Measurements from ENCODE around the gene TTC28.
"Not testable (repeated sequence)": the region's sequence is repeated elsewhere in the genome, so short reads cannot be mapped to it uniquely, and the experiment has no call there.

TTC28 gene

DNA sequence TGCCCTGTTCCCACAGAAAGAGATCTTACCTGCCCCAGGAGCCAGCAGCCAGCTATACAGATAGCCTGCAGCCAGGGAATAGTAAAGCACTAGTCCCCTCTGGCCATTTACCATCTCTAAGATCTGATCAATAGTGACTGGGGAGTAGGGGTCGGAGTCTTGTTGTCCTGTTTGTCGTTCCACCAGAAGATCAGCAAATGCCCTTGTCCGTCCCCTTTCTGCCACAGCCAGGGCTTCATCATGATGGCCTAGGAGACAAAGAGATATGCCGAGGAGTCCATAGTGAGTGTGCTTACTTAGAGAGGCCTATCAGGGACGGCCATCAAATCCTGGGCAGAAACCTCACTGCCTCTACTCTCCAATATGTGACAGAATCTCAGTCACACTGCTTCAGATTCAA, 583.5 kb downstream of the TTC28 start:
- no peak for DNase-seq (ENCODE audit: low read depth)

DNA sequence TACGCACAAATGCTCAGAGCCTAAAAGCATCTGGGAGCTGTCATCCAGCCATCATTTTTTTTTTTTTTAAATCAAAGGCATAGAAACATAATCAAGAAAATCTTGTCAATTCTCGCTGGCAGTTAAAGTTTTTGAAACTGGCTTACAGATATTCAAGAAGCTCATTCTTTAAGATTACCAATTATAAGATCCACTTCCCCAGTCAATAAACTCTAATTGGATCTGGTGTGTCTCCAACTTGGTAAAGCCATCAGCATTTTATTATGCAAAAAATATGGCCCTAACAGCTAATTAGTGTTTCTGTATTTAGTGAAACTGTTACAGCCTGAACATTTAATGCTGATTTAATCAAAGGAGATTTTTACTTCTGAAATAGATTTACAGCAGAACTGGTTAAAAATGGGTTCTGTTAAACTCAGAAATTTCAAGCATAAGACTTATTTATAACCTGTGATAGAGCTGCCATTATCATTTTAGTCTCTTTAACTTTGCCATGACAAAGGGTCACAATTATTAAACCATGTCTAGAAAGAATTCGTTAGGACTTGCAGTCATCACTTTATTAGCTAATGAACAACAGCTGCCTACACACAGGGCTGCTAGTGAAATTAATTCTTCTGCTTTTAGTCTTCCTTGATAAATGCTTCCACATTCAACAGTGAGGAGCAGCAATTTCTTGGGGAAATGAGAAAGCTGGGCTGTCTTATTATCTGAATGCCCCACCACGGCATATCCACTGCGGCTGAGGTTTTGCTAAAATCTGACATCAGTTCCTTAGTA, 584.1 kb downstream of the TTC28 start:
- DNase-seq (ENCODE audit: low read depth), result no peak

DNA sequence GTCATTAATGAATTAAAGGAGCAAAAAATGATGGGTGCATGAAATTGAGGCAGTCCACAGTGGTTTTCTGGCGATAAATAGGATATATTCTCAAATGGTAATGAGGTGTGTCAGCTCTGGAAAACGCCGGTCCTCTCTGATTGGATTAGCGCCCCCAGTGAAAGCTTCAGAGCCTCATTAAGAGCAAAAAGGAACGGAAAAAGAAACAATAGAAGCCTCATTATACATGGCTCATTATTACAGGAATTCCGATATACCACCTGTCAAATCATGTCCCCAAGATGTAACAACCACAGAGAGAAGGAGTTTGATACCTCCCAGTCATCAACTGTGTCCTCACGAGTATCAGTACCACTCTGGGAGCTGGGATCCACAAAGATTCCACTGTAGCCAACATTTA, 584.9 kb downstream of the TTC28 start:
- DNase-seq (ENCODE audit: low read depth), result no peak

DNA sequence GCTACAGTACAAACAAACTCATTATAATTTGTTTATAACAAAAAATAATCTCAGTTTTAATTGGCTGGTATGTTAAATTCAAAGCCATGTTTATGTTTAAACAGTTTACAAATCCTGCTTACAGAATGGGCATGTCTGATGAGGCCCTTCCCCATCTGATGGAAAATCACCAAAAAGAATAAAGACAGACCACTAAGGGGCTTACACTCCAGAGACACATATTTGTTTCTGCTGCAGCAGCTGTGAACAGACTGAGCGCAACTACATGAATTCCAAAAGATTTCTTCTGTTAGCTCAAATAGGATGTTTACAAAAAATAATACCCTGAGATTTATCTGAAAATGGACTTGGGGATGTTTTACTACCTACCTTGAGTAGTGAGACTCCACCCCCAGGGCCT, 585.9 kb downstream of the TTC28 start:
- no peak for DNase-seq (ENCODE audit: low read depth)

DNA sequence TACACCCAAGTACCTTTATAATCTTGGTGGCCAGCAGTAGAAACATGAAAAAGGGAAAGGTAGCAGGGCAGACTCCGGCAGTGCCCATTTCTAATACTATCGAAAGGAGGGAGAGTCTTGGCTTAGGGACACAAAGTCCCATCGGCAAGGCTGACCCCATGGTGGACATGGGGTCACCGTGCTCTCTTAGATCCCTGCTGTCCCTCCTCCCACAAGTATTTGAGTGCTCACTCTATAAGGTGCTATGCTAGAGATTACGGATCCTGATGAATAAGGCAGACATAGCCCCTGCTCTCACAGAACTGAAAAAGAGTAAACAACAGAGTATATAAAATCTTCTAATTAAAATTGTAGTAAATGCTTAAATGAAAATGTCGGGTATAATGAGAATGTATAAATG, 588.2 kb downstream of the TTC28 start:
- DNase-seq (ENCODE audit: low read depth), result no peak

DNA sequence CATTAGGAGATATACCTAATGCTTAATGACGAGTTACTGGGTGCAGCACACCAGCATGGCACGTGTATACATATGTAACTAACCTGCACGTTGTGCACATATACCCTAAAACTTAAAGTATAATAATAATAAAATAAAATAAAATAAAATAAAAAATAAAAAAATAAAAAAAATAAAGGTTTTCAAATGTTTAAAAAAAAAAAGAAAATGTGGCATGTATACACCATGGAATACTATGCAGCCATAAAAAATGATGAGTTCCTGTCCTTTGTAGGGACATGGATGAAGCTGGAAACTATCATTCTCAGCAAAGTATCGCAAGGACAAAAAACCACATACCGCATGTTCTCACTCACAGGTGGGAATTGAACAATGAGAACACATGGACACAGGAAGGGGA, 590.1 kb downstream of the TTC28 start:
- DNase-seq (ENCODE audit: low read depth), result not testable (repeated sequence)

DNA sequence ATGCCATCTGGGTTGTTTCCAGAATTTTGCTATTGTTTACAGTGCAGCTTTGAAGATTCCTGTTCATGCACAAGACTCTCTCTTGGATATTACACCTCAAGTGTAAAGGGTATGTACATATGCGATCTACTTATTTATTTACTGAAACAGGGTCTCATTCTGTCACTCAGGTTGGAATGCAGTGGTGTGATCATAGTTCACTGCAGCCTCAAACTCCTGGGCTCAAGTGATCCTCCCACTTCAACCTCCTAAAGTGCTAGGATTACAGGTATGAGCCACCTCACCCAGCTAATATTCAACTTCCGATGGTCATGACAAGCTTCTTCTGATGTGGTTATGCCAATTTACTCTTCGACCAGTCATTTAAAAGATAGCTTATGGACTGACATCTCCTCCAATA, 602.5 kb downstream of the TTC28 start:
- no peak for DNase-seq (ENCODE audit: low read depth)

DNA sequence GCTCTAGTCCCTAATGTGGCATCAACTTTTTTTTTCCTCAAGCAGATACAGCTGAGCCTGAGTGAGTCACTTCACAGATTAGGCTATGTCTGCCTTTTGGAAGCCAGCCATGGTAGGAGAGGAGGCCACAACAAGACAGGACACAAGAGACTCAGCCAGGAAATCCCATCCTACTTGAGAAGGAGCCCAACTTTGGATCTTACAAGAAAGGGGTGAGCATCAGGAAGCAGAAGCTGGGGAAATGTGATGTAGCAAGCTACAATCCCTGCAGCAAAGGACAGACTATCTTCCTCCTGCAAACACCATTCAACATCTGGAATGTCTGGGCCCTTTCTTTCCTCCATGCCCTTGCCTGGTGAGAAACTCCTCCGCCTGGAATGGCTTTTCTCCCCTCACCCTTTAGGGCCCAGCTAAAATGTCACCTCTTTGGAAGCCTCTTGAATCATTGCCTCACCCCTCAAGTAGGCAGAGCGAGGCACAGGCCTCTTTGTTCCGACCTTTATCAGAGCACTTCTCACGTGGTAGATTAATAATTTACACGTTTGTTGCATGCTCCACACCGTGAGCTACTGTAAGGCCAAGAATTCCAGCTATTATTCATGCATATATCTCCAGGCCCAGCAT, 604.2 kb downstream of the TTC28 start:
- no peak for DNase-seq (ENCODE audit: low read depth)

DNA sequence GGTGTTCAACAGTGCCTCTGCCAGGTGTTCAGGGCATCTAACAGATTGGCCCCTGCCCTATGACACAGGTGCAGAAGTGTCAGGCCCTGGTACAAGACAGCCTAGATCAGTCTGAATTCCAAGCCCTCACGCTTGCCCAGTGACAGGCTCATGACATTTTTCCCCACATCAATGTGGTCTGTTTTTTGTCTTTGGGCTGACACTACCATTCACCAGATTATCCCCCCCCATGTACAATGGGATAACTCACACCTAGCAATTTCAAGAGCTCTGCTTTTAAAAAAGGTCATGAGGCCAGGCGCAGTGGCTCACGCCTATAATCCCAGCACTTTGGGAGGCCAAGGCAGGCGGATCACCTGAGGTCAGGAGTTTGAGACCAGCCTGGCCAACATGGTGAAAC, 605.1 kb downstream of the TTC28 start:
- DNase-seq (ENCODE audit: low read depth), result no peak

DNA sequence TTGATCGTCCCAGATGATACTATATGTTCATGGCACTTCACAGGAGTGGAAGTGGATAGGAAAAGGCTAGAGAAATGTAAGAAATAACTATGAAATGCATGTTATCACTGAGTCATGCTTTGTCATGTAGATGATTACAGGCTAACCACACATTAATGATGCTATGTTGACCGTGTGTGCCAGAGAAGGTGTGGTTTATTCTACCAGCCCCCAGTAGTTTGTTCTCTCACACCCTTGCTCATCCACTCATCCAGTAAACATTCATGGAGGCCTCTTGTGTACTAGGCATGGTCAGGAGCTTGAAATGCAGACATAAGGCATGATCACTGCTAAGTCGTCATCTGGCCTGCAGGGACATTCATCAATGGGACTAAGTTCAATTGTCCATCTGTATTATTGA, 607.6 kb downstream of the TTC28 start:
- DNase-seq (ENCODE audit: low read depth), result no peak

DNA sequence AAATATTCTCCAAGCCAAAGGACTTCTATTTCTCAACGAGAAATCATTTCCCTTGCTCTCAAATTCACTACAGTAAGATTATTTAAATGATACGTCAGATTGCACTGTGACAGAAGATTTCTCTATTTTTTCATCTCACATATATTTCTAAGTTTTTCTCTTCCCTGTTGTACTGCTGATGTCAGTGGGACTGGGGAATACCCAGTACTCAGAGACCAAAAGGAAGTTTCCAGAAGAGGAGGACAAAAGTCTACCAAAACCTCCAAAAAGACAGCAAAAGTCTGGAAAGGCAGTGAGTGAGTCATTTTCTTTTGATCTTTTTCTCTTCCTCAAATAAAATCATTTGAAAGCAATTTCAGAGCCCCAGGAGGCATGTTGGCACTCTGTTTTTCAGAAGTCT, 610.8 kb downstream of the TTC28 start:
- DNase-seq (ENCODE audit: low read depth), result no peak

DNA sequence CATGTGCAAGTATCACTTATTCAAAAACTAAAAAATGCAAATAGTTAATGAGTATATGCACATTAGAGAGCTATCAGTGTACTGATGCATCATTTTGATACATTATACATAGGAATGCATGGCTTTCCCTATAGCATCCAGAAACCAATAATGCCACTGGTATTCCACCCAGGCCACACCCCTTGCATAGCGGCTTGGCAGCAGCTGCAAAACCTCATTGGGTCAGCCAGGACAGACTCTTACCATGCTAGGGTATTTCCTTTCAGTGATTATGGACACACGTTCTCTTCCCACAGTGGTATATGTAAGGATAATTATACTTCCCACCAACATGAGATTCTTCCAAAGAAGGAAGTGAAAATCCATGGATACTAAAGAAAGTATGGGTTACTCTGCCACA, 614.7 kb downstream of the TTC28 start:
- no peak for DNase-seq (ENCODE audit: low read depth)

DNA sequence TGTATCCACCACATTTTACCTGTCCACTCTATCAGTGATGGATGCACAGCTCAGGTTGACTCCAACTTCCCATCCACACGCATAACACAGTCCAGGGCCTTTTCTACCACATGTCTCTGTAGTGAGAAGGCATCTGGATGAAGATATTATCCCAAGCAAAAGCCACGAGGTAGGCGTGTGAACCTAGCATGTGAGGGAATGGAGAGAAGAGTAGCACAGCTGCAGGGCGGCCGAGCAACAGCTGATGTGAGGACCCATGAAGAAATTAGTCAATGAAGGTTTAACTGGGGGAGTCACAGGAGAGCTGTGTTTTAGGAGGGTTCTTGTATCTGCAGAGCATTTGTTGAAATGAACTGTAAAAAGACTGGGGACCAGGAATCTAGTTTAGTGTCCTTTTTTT, 616.0 kb downstream of the TTC28 start:
- DNase-seq (ENCODE audit: low read depth), result no peak

DNA sequence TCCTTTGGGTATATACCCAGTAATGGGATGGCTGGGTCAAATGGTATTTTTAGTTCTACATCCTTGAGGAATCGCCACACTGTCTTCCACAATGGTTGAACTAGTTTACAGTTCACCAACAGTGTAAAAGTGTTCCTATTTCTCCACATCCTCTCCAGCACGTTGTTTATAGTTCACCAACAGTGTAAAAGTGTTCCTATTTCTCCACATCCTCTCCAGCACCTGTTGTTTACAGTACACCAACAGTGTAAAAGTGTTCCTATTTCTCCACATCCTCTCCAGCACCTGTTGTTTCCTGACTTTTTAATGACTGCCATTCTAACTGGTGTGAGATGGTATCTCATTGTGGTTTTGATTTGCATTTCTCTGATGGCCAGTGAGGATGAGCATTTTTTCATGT, 619.0 kb downstream of the TTC28 start:
- not testable (repeated sequence) for DNase-seq (ENCODE audit: low read depth)

DNA sequence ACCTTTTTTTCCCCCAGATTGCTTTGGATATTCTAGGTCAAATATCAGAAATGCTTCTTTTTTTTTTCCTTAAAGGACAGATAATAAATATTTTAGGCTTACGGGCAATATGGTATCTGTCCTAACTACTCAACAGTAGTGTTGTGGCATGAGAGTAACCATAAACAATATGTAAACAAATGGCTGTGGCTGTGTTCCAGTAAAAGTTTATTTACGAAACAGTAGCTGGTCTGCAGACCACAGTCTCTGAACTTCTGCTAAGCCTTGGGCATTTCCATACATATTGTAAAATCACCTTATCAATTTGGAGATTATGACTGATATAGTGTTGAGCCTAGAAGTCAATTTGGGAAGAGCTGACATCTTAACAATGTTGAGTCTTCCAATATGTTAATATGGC, 621.6 kb downstream of the TTC28 start:
- DNase-seq (ENCODE audit: low read depth), result no peak

DNA sequence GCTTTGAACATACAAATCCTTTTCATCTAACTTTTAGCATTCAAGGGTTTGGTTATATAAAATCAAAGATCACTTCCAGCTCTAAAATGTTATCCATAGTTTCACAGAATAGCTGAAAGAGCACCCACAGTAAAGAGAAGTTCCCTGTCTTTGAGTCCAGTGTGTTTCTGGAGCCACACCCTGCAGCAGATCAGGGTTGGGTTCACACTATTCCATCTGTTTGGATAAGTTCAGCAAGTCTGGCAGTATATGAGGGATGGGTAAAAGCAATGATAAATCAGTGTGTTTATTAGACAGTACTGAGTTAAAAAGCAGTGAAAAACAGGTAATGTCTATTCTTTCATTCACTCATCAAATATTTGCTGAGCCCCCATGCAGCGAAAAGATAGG, 624.8 kb downstream of the TTC28 start:
- no peak for DNase-seq (ENCODE audit: low read depth)

DNA sequence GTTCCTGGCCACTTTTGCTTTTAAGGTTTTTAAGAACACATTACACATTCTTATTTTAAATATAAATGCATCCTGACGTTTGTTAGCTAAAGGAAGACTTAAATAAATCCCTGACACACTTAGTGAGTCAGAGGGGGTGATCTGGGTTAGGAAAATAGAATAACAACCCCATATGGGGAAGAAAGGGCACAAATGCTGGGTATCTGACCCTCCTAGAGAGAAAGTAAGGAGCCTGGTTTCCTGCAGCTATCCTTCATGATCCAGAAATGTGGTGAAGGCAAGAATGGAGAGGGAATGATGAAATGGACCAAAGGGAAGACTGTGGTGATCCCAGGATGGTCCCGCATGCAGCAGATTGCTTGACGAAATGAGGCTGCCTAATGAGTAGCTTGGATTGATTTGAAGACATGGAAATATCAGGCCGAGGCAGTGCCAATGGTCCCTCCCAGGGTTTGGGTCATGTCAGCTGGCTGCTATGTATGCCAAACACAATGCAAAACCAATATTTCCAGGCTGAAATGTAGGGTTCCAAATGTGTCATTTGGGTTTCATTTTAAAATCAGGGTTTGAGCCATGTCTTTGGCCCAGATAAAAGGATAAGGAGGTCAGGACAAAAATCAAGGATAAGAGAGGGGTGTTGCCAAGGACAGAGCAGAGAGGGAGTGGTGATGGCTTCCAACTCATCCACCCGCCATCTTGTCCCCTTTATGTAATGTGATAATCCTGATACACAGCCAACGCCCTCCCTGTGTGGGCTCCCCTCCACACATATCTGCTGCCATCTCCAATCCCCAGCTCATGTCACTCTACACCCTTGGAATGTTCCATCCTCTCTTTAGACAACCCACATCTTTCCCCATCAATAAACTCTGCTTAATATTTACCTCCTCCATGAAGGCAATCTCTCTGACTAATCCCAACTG, 625.5 kb downstream of the TTC28 start:
- no peak for DNase-seq (ENCODE audit: low read depth)

DNA sequence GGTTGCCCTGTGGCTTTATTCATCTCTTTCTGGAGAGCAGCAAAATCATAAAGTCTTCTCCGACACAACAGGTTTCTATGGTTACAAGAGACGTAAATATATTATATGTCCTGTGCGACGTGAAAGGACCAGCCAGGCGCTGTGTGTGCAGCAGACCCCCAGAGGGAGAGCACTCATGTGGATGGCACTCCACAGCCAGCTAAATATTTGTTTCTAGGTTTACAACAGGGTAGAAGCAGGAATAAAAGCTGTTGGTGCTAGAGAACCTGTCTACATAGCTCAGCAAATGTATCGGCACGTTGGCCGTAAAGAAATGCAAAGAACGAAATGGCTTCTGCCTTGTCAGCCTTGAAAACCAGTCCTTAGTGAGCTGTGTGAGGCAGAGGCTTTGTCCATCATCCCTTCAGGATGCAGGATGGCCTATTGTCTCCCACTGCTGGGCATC, 626.8 kb downstream of the TTC28 start:
- no peak for DNase-seq (ENCODE audit: low read depth)

DNA sequence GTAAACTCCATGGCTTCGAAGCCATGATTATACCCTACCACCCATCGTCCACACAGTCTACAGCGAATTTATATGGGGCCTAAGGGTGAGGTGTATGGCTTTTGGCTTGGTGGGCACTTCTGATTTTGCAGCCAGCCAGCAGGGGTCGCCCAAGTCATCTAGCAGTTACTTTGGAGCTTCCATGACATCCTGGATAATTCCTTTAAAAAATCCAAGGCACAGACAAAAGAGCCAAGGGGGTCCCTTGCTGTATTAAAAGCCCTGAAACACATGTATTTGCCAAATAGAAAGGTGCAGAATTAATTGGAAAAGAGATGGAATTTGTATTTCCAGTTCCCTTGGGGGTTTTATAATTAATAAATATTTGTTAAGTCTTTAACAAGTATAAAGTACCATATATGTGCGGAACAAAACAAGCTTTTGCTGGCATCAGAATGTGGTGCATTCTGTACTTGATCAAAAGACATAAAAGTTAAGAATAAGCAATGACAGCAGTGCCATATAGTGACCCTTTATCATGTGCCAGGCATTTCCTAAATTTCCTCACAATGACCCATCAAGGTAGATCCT, 627.8 kb downstream of the TTC28 start:
- DNase-seq (ENCODE audit: low read depth), result peak; percentile 5

DNA sequence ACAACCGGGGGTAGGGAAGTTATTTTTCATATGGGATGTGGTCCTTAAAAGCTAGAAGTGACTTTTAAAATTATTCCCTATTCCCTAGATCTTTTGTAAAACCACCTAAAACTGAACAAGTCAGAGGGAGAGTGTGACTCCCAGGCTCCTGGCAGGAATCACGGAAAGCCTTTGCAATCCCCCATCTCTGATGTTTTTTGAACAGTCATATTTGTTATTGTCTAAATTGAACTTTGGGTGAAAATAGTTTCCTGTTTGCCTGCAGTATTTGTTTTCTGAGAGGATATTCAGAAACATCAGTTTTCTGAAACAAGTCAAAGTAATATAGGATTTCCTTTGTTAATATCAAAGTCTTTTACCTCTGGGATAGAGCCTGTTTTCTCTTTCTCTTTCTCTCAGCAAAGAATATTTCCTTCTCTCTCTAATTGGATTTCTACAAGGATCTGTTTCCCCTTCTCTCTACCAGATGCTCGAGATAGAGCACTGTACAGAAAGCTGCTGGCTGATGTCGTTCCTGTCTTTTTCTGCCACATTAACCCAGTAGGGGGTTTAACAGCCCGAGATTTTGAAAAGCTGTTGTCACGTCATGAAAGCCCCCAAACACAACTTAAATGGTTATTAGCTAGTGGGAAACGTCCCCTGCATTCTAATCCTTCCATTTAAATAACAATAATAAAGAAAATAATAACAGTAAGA, 628.4 kb downstream of the TTC28 start:
- DNase-seq (ENCODE audit: low read depth), result no peak

DNA sequence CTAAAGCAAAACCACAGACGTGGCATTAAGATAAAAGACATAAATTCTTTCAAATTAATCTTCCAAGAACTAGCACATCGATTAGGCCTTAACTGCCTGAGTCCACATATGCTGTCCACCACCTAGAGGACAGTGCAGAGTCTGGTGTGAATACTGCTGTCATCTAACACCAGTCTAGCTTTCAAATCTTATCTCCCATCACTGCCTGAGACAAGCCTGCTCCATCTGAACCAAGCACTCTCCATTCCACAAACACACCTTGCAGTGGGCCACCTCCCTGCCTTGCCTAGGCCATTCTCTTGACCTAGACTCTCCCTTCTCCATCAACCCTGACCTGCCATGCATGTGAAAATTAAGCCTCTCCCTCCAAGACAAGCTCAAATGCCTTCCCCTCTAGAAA, 631.1 kb downstream of the TTC28 start:
- DNase-seq (ENCODE audit: low read depth), result no peak

DNA sequence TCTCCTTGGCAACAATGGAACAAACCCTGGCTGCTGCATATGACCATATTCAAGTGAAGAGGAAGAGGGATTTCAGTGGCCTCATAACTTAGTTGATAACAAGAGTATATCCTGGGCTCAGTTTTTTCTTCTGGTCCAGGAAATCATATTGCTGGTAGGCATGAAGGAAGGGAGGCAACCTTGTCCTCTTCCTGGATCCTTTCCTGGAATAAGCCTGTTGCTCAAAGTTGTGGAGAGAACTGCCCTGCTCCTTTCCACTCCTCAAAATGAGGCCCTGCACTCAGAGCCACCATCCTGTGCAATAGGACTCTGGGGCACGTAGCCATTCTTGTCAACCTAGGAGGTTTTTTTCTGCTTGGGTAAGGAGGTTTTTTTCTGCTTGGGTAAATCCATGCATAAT, 631.9 kb downstream of the TTC28 start:
- no peak for DNase-seq (ENCODE audit: low read depth)
